A673 (cell line): ENCODE data around the gene VSTM4.

Source experiments
- EZH2 ChIP-seq: fragments of 200-600 bp; sonication (generic); IDR thresholded peaks from 2 replicates; pipeline ENCODE4 v1.6.1; 2017; ENCODE audit warnings: borderline replicate concordance, low read depth, mild to moderate bottlenecking, mixed read lengths, antibody characterized with exemption, low read length; ENCODE audit not compliant: poor library complexity, severe bottlenecking
- TF ChIP-seq, protein P1 (sequence below): fragments of 300-800, 200-600 bp; sonication (generic); conservative IDR thresholded peaks from 2 replicates; pipeline ENCODE4 v1.5.1; 2017; ENCODE audit warnings: low read depth, mild to moderate bottlenecking, antibody characterized with exemption, low read length, moderate library complexity, mixed read lengths

DNA sequence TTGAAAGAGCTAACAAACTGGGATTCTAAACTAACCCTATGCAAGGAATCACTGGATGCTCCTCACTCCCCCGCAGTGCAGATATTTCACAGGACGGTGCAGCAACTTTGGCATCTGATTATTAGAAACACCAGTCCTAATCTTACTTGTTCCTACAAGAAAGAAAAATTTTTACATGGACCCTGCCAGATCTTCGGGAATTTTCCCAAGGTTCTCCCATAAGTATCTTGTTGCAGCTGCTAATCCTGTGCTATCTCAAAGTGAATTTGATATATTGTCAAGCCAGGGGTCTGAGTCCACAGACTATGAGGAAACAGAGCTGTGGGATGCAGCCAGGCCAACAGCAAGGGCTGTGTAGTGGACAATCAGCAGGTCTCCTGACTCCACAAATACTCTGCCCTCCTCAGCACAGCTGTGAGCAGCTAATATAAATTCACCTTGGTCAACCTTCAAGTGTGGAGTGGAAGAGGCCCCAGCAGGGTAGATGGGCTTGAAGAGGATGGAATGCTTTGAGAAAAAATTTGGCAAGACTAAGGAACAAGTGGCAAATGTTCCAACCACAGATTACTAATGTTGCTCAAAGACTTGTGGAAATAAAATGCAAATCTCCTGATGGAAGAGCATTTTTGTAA lies 25.6 kb downstream of the VSTM4 start:
- TF ChIP-seq, protein P1, sequence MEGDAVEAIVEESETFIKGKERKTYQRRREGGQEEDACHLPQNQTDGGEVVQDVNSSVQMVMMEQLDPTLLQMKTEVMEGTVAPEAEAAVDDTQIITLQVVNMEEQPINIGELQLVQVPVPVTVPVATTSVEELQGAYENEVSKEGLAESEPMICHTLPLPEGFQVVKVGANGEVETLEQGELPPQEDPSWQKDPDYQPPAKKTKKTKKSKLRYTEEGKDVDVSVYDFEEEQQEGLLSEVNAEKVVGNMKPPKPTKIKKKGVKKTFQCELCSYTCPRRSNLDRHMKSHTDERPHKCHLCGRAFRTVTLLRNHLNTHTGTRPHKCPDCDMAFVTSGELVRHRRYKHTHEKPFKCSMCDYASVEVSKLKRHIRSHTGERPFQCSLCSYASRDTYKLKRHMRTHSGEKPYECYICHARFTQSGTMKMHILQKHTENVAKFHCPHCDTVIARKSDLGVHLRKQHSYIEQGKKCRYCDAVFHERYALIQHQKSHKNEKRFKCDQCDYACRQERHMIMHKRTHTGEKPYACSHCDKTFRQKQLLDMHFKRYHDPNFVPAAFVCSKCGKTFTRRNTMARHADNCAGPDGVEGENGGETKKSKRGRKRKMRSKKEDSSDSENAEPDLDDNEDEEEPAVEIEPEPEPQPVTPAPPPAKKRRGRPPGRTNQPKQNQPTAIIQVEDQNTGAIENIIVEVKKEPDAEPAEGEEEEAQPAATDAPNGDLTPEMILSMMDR = no peak
- no peak for TF ChIP-seq EZH2
